Esophagus mucosa (tissue), 1 donor: ENCODE data around the gene USP14. TPM values are rescaled to one million over a fixed set of nuclear protein-coding genes. Genes with fewer than 3 reads are reported as not detected.
A peak's percentile ranks its signal among the peaks of the same experiment; 100 is the strongest.

ENCODE experiments used
- ATAC-seq: fragments of 200-7000 bp; cut with Tn5 transposase; one replicate; pipeline ENCODE4 v1.9.1; 2020
- total RNA-seq: library from RNA; stranded (reverse); gene quantifications from one replicate; pipeline ENCODE4 v1.2.4, GENCODE V29; 2023
- donor health status: DM: yes; HTN: yes; CAD: no.

USP14 gene
- total RNA-seq, 1 donor from 2014 or later, result 39.9 TPM

DNA sequence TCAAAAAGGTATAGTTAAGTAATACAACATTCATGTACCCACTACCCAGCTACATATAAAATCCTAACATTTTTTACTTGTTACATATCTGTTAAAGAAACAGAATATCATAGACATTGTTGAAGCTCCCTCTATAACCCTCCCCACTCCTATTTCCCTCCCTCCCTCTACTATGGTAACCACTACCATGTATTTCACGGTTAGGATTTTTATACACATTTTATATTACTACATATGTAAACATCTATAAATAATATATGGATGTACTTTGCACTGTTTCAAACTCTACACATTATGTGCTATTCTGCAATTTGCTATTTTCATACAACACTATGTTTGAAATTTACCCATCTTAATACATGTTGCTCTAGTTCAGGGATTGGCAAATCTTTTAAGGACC lies 73.2 kb downstream of the USP14 start:
- ATAC-seq, result no peak

DNA sequence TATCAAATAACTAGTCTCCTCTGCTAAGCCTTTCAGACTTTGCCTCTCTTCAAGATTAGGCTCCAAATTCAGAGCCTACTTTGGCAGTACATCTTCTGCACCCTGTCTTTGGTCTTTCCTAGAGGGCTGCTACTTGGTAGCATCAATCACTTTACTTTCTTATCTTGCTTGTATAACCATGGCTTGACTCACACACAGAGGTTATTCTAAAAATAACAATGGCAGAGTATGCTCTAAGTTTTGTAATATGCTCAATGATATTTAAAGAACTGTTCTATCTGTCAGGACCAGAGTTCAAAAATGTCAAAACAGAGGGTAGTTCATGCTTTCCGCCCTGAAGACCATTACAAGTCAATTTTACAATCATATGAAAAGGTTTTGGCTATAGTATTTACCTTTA lies 81.8 kb downstream of the USP14 start:
- ATAC-seq, result no peak

GRCh38 chr18:245282-245847 lies 87.0 kb downstream of the USP14 start:
- ATAC-seq, result no peak

GRCh38 chr18:248053-248452 lies 89.7 kb downstream of the USP14 start:
- no peak for ATAC-seq

DNA sequence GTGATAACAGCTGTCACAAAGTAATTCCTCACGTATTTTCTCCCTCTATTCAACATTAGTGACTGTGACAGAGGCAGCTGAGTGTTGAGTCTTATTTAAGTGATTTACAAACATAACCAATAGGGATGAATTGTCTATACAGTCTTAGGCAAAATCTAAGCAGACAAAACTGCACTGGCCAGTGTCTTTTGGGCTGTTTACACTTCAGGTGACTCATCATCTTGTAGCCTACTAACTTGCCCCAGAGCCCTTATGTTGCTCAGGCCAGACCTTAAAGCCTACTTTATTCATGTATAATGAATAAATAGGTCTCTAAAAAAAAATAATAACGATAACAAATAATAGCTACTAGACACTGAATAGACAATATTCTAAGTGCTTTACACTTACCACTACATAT lies 92.3 kb downstream of the USP14 start:
- peak; percentile 48 for ATAC-seq

DNA sequence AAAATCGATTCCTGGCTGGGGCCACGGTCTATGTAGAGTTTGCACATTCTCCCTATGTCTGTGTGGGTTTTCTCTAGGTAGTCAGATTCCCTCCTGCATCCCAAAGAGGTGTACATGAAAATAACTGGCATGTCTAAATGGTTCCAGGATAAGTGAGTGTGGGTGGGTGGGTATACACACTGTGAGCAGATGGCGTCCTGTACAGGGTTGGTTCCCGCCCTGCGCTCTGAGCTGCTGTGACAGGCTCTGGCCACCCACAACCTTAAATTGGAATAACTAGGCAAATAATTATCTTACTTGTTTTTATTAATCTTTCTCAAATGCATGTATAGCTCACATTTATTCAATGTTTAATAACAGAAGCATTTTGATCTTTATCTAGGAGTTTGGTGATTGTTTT lies 93.2 kb downstream of the USP14 start:
- ATAC-seq, result no peak

GRCh38 chr18:253121-253520 lies 94.8 kb downstream of the USP14 start:
- no peak for ATAC-seq

DNA sequence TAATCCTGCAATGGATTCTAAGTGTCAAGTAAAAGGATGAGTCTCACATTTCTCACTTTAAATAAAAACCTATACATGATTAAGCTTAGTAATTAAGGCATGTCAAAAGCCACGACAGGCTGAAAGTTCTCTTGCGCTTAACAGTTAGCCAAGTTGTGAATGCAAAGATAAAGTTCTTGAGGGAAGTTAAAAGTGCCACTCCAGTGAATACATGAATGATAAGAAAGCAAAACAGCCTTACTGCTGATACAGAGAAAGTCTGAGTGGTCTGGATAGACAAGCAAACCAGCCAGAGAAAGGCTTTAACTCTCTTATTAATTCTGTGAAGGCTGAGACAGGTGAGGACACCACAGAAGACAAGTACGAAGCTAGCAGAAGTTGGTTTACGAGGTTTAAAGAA lies 96.8 kb downstream of the USP14 start:
- ATAC-seq, result no peak

- no peak for ATAC-seq
Observed at GRCh38 chr18:260547-260946, 102.2 kb downstream of the USP14 start.

DNA sequence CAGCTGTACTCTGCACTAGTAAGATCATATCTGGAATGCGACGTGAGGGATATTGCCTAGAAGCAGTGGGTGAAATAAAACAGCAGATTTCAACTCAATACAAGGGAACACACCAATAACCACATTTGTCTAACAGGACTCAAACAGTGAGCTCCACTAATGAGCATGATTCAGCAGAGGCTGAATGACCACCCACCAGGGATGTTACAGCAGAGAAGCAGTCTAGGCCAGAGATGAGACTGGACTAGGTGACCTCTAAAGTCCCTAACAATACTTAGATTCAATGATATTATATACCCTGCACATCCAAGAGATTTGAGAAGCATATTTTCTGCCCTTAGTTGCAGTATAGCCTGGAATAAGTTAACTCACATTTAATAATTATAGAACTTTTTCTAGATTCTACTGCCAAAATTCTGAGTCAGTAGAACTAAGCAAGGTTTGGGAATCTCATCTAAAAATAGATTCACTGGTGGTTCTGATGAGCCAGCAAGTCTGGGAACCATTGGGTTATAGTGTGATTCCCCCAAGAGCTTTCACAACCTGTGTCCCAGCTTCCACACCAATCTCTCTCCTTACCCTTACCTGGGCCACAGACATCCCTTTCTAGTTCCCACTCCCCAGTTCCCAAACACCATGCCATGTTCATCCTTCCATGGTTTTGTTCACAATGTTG lies 103.2 kb downstream of the USP14 start:
- ATAC-seq, result no peak

Other genes starting within 250 kb of the USP14 start
- not detected for gene TUBB8B, start 108.9 kb upstream of the USP14 start, total RNA-seq
- 21.5 TPM for gene THOC1, start 109.5 kb downstream of the USP14 start, total RNA-seq